GM12873 (cell line): ENCODE measurements around the gene CACNA2D1.

Experiments used
- CTCF ChIP-seq: IDR thresholded peaks from 2 replicates; pipeline ENCODE4 v1.5.1; 2012; ENCODE audit warnings: low read depth, mild to moderate bottlenecking, moderate library complexity, low read length, control low read depth; ENCODE audit not compliant: insufficient read depth; ENCODE audit errors: missing control alignments

Gene CACNA2D1

GRCh38 chr7:82467020-82467419 lies 23.4 kb upstream of the CACNA2D1 start:
- no peak for TF ChIP-seq CTCF

- TF ChIP-seq CTCF: no peak
These were observed 20.8 kb upstream of the CACNA2D1 start for GRCh38 chr7:82464372-82464771.

GRCh38 chr7:82455295-82455694 lies 11.7 kb upstream of the CACNA2D1 start:
- TF ChIP-seq CTCF: no peak

GRCh38 chr7:82450759-82451158 lies 7.2 kb upstream of the CACNA2D1 start:
- no peak for TF ChIP-seq CTCF

GRCh38 chr7:82449910-82450309 lies 6.3 kb upstream of the CACNA2D1 start:
- no peak for TF ChIP-seq CTCF

- TF ChIP-seq CTCF: no peak
These were observed 3.3 kb upstream of the CACNA2D1 start for GRCh38 chr7:82446897-82447296.

GRCh38 chr7:82445271-82445670 lies 1.7 kb upstream of the CACNA2D1 start:
- no peak for TF ChIP-seq CTCF
